Activated effector memory CD4-positive, alpha-beta T cell treated with Interleukin-2 at 50 U/mL for 16 hours (primary cell): Measurements from ENCODE around the gene ACBD7.

Source experiments
- DNase-seq: peaks from one replicate; pipeline ENCODE4 v3.0.0-alpha.2; 2020

The ACBD7 gene

DNA sequence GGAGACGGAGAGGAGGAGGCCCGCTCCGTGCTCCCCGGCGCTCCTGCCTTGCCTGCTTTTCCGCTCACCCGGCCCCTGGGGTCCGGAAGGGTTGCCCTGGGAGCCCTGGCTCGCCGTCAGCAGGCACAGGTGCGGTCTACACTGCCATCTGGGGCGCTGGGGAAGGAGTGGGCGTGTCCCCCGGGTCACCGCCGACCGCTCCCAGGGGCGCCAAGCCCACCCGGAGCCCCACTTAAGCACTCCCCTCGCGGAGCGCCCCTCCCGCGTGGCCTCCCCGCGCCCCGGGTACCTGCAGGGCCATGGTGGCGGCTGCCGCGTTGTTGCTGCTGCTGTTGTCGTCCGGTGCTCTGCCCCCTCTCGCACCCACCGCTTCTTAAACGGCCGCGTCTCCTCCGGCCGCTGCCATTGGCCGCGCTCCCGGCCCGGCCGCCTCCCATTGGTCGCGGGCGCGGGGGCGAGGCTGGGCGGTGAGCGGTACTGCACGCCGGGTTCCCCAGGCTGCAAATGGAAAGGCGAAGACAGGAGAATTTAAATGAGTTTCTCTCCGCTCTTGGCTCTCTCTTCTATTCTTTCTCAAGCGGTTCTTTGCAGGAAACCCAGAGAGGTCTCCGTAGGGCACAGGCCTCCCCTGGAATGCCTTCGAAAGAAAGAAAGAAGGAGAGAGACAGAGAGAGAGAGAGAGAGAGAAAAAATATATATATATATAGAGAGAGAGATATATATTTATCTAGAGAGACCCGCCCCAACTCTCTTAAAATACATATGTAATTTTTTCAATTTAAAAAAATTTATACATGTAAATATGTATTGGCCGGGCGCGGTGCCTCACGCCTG lies at the start of gene ACBD7:
TSS of gene ACBD7 (minus strand) at position 349 of the 834 bp plus-strand sequence. CDS start at position 301, 48 bp downstream.
- DNase-seq, result peak; percentile 72

DNA sequence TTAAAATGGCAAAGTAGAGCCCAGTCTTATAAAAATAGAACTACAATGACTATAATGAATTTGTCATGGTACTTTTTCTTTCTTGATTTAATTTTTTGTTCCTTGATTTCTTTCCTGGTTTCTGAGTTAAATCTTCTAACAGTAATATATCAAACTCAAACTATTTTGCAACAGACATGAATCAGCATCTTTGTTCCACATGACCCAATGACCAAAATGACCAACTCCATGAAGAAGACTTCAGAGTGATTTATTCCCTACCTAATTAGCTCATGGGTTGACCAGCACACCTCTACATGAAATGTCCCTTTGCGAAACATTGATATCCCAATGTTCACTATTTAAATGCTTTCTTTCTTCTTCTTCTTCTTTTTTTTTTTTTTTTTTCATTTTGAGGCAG lies 49.1 kb upstream of the ACBD7 start:
- no peak for DNase-seq

DNA sequence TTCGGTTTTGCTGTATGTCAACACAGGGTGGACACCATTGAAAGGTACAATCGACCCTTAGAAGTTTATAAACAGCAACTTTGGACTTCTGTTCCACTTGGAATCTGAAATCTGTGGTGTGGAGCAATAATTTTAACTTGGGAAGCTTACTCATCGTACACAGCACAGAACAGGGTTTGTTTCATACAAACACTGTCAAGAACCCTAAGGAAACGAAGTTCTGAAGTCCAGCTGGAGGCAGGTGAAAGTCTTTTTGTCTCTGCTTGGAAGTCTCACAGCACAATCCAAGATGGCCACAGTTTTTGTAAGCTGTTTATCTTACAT lies 48.4 kb upstream of the ACBD7 start:
- no peak for DNase-seq

DNA sequence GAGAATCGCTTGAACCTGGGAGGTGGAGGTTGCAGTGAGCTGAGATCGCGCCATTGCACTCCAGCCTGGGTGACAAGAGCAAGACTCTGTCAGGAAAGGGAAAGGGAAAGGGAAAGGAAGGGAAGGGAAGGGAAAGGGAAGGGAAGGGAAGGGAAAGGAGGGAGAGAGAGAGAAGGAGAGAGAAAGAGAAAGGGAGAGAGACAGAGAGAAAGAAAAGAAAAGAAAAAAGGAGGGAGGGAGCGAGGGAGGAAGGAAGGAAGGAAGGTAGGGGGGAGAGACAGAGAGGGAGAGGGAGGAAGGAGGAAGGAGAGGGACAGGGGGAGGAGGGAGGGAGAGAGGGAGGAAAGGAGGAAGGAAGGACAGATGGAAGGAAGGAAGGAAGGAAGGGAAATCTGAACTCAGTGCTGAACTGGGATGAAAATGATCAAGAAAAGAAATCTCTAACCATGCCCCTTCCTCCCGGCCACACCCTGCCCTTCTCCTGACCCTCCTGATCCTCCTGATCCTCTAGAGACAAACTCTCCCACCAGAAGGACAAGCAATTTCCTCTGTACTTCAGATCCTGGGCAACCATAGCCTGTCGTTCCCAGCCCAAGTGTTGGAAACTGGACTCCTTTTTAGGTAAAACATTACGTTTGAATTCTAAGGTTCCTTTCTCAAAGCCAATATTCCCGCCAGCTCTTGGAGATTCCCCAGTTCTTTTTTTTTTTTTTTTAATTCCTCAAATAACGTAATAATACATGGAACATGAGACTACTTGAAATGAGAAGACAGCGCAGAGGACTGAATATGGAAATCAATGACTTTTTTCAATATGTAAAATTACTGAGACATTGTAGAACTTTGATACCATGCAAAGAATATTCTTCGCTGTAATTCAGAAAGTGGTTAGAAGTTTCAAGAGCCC lies 47.8 kb upstream of the ACBD7 start:
- no peak for DNase-seq

DNA sequence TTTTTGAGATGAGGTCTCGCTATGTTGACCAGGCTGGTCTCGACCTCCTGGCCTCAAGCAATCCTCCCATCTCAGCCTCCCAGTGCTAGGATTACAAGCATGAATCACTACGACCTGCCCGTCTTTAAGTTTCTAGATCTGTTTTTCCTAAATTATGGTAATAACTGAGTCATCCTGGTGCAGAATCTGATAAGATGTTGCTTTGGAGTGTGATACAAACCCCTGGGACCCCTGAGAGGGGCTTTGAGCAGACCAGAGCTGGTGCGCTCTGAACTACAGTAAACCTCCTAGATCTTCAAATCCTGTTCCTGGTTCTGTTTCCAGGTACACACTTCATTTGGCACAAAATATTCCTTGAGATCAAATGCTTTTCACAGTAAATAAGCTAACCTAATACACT lies 42.8 kb upstream of the ACBD7 start:
- DNase-seq, result no peak

DNA sequence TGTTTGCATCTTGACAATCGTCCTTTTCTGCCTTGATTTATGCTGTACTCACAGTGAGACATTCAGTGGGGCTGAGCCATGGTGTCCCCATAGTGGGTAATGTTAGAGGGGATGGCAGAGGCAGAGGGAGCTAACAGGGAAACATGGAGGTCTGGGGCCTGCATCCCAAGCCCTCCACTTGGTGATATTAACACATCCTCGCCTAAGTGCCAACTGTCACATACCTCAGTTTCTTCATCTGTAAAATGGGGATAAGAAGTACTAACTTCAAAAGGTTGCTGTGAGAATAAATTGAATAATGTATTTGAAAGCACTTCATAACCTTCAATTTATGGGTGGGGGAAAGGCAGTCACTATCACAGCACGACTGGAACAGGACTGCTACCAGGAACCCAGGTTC lies 36.3 kb upstream of the ACBD7 start:
- no peak for DNase-seq

DNA sequence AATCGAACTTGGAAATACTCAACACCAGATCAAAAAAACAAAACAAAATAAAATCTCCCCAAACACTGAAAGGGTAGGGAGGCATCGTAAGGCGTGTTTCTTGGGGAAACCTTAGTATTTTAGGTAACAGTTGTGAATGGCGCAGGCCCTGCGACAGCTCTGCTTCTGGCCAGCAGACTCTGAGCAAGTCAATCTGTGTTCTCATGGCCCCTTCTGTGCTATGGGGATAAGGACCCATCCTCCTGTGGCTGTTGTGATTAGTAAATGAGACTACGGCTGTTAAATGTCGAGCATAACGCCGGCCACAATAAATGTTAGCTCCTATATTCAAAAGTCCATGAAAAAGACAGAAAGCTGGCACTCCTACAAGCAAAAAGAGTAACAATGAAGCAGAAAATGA lies 35.6 kb upstream of the ACBD7 start:
- no peak for DNase-seq

DNA sequence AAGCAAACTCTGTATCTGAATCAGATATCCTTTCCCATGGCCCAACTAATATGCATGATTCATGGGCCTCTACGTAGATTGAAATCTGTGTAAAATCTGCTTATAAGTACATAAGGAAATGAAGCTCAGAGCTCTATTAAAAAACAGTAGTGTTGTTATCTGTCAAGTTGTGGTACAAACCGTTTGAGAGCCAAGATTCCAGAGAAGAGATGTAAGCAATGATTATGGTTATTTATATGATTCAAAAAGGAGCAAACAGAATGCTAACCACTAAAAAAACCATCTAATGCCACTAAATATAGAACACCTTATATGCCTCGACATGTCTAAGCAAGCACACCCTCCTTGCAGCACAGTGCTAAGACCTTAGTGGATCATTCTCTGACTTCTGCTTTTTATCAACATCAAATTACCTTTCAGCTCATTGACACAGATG lies 35.2 kb upstream of the ACBD7 start:
- no peak for DNase-seq

DNA sequence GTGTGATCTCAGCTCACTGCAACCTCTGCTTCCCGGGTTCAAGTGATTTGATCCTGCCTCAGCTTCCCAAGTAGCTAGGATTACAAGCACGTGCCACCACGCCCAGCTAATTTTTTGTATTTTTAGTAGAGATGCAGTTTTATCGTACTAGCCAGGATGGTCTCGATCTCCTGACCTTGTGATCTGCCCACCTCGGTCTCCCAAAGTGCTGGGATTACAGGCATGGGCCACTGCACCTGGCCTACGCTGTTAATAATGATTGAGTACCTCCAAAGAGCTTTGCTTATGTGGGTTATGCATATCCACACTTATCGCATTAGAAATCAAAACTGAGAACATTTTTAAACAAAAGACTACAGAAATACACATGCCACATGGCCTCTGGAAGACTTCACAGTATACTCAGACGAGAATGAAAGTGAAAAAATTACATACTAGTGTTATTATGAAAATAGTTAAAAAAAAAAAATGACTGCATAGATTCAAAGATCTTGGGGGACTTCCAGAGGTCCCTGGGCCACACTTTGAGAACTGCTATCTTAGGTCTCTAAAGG lies 34.0 kb upstream of the ACBD7 start:
- no peak for DNase-seq

DNA sequence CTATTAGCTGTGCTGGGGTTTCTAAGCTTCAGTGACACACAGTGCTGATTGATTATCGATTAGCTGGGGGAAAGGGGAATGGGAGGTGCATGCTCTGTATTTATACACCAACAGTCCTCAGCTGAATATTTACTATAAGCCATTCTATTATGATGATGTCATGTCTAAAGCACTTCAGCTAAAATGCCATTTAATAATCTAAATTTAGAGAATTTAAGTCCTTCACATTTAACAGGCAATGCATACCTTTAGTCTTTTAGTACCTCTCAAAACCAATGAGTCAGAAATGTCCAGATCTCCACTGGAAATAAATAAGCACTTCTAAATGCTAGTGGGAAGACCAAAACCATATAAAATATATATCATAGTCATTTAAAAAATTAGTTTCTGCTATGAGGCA lies 33.1 kb upstream of the ACBD7 start:
- no peak for DNase-seq

DNA sequence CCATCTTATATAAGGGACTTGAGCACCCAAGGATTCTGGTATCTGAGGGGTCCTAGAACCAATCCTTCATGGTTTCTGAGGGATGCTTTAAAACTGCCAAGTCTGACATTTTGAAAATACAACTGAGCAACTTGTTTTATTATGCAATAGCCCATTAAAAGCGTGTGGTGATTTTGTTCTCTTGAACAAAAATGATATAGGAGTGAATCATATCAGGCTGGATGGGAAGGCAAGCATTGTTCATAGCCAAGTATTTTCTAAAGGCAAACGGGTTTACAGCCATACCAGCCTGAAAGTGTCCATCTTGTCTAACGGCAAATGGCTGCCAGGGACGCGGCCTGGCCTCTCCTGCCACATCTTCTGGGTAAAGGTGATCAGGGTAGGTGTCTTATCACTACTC lies 31.9 kb upstream of the ACBD7 start:
- DNase-seq, result no peak

DNA sequence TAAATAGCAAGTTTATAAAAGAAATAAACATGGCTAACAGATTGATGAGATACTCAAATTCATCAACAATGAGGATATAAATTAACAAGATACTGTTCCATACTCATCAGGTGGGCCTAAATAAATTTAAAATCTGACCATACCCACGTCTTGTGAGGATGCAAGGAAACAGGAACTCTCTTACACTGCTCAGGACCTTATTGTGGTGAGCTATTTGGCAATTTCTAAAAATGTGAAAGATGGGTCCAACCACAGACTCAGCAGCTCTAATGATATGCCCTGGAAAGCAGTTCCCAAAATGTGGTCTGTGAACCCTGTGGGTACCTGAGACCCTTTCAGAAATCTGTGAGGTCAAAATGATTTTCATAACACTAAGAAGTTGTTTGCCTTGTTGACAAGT lies 30.0 kb upstream of the ACBD7 start:
- no peak for DNase-seq

DNA sequence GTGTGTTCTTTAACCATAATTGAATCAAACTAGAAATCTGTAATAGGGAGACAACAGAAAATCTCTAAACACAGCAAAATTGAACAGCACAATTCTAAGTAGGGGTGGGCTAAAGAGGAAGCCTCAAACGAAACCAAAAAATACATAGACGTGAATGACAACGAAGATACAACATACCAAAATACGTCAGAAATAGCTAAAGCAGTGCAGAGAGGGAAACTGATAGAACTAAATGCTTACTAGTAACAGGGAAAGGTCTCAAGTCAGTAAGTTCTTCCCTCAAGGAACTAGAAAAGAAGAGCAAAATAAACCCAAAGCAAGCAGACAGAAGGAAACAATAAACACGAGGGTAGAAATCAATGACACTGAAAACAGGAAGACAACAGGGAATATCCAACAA lies 27.6 kb upstream of the ACBD7 start:
- no peak for DNase-seq

DNA sequence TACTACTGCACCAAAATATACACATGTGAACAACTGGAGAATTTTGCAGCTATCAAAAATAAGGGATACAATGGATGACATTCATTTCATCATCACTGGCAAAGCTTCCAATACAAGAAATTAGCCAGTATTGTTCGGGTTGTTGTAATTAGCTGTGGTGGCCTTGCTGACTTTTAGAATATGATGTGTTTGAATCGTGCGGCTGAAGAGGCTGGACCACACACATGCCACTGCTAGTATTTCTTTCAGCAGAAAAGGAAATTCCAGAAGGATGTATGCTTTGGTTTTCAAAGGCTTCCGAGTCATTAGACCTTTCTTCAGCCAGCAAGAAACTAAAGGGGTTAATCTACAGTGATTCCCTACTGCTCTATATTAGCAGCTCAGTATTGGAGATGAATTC lies 25.2 kb upstream of the ACBD7 start:
- no peak for DNase-seq

DNA sequence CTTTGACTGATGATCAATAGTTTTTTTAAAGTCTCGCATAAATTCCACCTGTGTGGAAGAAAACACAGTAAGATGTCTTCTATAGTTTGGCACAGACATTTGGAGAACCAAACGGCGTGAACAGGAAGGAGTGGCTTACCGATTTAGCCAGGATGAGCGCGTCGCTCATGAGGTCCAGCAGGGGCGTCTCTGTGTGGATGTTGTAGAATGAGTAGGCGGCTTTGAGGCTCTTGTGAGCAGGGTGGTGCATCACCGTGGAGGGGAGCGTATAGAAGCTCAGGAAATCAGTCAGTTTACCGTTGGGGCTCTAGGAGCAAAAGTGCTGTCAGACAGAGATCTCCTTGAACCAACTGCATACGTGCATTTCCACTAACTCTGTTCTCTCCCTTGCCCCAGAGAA lies 24.1 kb upstream of the ACBD7 start:
- DNase-seq, result no peak

DNA sequence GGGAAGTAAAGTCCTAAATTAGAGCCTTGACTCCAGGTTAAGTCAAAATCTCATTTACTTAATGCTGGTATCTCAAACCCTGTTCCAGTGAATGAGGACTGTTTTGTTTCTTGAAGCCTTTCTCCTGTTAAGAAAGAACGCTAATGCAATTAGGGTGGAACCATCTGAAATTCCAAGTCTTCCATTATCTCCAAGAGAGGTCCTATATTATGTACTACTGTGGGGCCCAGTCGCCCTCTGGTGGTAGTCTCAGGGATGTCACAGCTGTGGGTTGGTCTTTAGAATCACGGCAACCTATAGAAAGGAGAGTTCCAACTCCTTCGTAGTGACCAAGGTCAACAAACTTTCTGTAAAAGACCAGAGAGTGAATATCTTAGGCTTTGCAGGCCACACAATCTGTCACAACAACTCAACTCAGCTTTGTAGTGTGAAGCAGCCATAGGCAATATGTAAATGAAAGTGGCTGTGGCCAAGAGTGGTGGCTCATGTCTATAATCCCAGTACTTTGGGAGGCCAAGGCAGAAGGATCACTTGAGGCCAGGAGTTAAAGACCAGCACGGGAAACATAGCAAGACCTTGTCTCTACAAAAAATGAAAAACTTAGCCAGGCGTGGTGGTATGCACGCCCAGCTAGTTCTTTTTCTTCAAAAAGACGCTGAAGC lies 17.9 kb upstream of the ACBD7 start:
- peak; percentile 41 for DNase-seq

DNA sequence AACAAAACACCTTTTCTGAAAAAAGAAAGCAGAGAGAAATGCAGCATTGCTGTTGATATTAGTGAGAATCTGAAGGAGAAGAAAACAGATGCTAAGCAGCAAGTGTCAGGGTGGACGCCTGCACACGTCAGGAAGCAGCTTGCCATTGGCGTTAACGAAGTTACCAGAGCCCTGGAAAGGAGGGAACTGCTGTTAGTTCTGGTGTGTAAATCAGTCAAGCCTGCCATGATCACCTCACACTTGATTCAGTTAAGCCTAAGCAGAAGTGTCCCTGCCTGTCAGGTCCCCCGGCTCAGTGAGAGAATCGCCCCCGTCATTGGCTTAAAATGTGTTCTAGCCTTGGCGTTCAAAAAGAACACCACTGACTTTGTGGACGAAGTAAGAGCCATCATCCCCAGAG lies 14.9 kb upstream of the ACBD7 start:
- DNase-seq, result no peak

DNA sequence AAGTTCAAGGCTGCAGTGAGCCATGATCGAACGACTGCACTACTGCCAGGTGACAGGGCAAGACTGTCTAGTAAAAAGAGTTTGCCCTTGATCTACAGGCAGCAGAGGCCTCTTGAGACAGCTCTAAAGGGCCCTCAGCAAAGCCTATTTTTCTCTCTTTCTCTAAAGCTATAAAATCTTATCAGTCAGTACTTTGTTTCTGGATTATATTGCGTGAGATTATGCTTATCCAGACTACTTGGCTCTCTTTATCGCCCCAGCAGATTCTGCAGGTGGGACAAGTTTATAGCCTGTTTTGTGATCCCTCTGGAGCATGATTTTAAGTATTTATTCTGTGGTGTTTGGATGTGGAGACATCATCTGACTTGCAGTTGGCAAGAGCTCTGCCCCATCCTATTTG lies 11.3 kb upstream of the ACBD7 start:
- DNase-seq, result no peak

DNA sequence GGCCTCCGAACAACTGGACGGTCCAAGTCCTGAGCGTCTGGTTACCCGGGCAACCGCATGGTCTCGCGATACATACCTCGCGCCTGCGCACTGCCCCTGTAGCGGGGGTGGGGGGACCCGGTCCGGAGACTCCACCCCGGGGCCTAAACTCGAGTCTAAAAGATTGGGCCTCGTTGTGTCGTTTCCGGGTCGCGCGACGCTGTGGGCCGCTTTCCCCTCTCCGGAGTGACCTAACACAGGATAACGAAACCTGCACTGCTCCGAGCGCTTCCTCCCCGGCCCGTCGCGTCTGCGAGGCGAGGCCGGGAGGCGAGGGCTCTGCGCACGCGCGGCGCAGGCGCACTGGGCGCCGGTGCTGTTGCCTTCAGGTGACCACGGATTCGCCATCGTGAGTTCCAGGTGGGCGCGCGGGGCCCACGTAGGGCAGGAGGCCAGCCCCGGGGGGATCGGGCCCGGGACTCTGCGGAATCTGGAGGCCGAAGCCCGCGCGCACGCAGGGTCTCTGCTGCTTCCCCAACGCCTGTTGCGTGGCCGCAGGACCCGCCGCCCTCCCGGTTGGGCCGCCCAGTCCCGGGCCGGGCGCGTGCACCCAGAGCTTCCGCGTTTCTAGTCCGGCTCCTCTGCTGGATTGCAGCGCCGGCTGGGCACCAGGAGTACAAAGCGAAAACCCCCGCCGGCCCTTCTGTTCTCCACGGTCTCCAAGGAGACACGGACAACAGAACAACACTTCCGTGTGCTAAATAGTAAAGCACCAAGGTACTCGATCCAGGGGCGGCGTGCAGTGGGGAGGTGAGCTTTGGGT lies 8.6 kb upstream of the ACBD7 start, which contains the start of gene RPP38:
TSS of gene RPP38 (plus strand) at position 345 of the 802 bp plus-strand sequence. CDS start 5,960 bp downstream, outside the sequence.
- DNase-seq, result peak; percentile 84

DNA sequence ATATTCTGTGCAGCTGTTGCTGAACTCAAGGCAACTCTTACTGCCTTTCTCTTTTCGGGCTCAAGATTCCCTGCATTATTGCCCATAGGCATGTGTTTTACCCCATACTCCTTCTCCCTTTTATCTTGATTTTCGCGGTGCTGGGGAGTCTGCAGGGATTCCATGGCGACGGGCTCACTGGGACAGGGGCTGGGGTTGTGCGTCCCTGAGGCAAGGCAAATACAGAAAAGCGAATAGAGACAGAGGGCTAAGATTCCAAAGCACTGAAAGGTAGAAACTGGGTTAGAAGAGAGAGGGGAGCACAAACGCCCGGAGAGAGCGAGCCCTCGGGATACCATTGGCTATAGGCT lies 8.1 kb upstream of the ACBD7 start:
- no peak for DNase-seq

DNA sequence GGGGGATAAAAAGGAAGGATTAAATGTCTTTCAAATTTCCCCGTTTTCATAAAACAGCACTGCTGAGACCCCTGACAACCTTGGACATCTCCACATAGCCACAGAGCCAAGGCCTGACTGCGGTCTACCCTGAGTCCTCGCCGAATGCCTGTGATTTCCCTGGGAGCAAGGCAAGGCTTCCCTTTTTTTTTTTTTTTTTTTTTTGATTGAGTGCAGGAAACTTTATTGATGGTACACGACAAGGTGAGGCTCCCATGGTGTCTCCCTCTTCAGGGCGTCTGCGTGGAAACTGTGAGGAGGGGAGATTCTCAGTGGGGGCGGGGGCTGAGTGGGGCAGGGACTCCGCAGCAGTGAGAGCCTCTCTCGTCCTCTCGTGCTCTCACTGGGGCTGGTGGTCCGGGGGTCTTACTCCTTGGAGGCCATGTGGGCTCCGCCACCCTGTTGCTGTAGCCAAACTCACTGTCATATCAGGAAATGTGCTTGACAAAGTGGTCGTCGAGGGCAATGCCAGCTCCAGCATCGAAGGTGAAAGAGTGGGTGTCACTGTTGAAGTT lies 4.4 kb upstream of the ACBD7 start:
- no peak for DNase-seq

DNA sequence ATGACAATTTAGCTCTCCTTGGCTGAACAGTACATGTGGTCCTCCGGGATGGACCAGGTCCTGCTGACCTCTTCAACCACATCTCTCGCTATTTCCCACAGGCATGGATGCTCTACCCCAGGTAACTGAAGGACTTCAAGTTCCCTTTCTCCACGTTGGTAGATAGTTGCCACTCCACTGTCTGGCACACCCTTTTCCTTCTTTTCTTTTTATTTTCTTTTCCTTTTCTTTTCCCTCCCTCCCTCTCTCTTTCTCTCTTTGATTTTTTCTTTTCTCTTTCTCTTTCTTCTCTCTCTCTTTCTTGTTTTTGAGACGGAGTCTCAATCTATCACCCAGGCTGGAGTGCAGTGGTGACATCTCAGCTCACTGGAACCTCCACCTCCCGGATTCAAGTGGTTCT lies 2.8 kb upstream of the ACBD7 start:
- DNase-seq, result no peak
